IMR-90 (cell line): ENCODE measurements around the gene KCNJ2. TPM values are rescaled to one million over a fixed set of nuclear protein-coding genes. Genes with fewer than 3 reads are reported as not detected.

ENCODE experiments used
- ATAC-seq: fragments of 200-7000 bp; cut with Tn5 transposase; 2 replicates; pipeline ENCODE4 v1.9.1; 2020; ENCODE audit warnings: low read depth, mild to moderate bottlenecking, moderate library complexity
- BruUV-seq: library from RNA; stranded (reverse); fragments of 400-500 nt; replicated peaks from 2 replicates; lab custom pipeline; 2021; lab: Mats Ljungman, UMichigan
- CTCF ChIA-PET: fragments of 300-600 bp; formaldehyde crosslinking; extraction: SDS; loops from one replicate; lab custom pipeline; 2021; ENCODE audit warnings: antibody characterized with exemption; lab: Yijun Ruan, JAX
- POLR2A ChIA-PET: fragments of 300-600 bp; sonication (Branson Sonifier 250); formaldehyde crosslinking; loops from one replicate; lab custom pipeline; 2022; ENCODE audit warnings: antibody characterized with exemption; ENCODE audit not compliant: unreplicated experiment; lab: Charles Lee
- DNase-seq: peaks from one replicate; pipeline ENCODE4 v3.0.0; 2013
- H2AFZ ChIP-seq: replicated peaks from 2 replicates; pipeline ENCODE3; 2013; ENCODE audit warnings: low read length, mild to moderate bottlenecking; ENCODE audit not compliant: poor library complexity
- H2AK5ac ChIP-seq: 2 replicates; pipeline ENCODE4 v1.6.1; 2013; ENCODE audit warnings: low read depth, low read length, inconsistent platforms
- H2AK9ac ChIP-seq: replicated peaks from 2 replicates; pipeline ENCODE3; 2013; ENCODE audit warnings: mild to moderate bottlenecking, low read depth, low read length, moderate library complexity; ENCODE audit not compliant: poor library complexity
- H2BK120ac ChIP-seq: 2 replicates; pipeline ENCODE4 v1.6.1; 2013; ENCODE audit warnings: low read depth, low read length, inconsistent platforms
- H2BK15ac ChIP-seq: 3 replicates; pipeline ENCODE4 v1.6.1; 2013; ENCODE audit warnings: low read depth, low read length, inconsistent platforms
- H2BK20ac ChIP-seq: 2 replicates; pipeline ENCODE4 v1.6.1; 2013; ENCODE audit warnings: low read depth, mild to moderate bottlenecking, inconsistent platforms, low read length, moderate library complexity
- H2BK5ac ChIP-seq: 2 replicates; pipeline ENCODE4 v1.6.1; 2013; ENCODE audit warnings: mild to moderate bottlenecking, low read depth, low read length, inconsistent platforms; ENCODE audit not compliant: poor library complexity, severe bottlenecking
- H3K14ac ChIP-seq: replicated peaks from 2 replicates; pipeline ENCODE4 v1.6.1; 2013; ENCODE audit warnings: low read depth, low read length, inconsistent platforms
- H3K18ac ChIP-seq: 2 replicates; pipeline ENCODE4 v1.6.1; 2013; ENCODE audit warnings: low read depth, low read length, control low read depth
- H3K23ac ChIP-seq: 2 replicates; pipeline ENCODE4 v1.6.1; 2013; ENCODE audit warnings: low read depth, low read length, inconsistent platforms
- H3K27ac ChIP-seq: 2 replicates; pipeline ENCODE4 v1.5.1; 2013; ENCODE audit warnings: mild to moderate bottlenecking, control low read depth, low read length; ENCODE audit not compliant: insufficient read depth
- H3K27me3 ChIP-seq: 2 replicates; pipeline ENCODE4 v1.6.1; 2013; ENCODE audit warnings: low read length; ENCODE audit not compliant: control insufficient read depth, insufficient read depth
- H3K36me3 ChIP-seq: 2 replicates; pipeline ENCODE4 v1.6.1; 2013; ENCODE audit warnings: low read length, mixed read lengths; ENCODE audit not compliant: control insufficient read depth, insufficient read depth
- H3K4ac ChIP-seq: 2 replicates; pipeline ENCODE4 v1.6.1; 2013; ENCODE audit warnings: low read depth, low read length, inconsistent platforms
- H3K4me1 ChIP-seq: 2 replicates; pipeline ENCODE4 v1.6.1; 2013; ENCODE audit warnings: low read length, mixed read lengths; ENCODE audit not compliant: control insufficient read depth, insufficient read depth
- H3K4me2 ChIP-seq: 2 replicates; pipeline ENCODE4 v1.6.1; 2013; ENCODE audit warnings: low read depth, mild to moderate bottlenecking, control low read depth, low read length, moderate library complexity
- H3K4me3 ChIP-seq: 2 replicates; pipeline ENCODE4 v1.5.1; 2013; ENCODE audit warnings: low read depth, mild to moderate bottlenecking, control low read depth, low read length, moderate library complexity; ENCODE audit not compliant: insufficient read depth
- H3K56ac ChIP-seq: 2 replicates; pipeline ENCODE4 v1.6.1; 2013; ENCODE audit warnings: low read length, inconsistent platforms; ENCODE audit not compliant: insufficient read depth; ENCODE audit errors: extremely low read depth
- H3K79me1 ChIP-seq, 2 experiments: 2 replicates each; pipeline ENCODE4 v1.6.1; 2013; ENCODE audit warnings: low read length in 2 of 2, inconsistent platforms in 1 of 2, low read depth in 1 of 2
- H3K9ac ChIP-seq: 2 replicates; pipeline ENCODE4 v1.6.1; 2013; ENCODE audit warnings: low read depth, low read length, control low read depth
- H3K9me1 ChIP-seq: 2 replicates; pipeline ENCODE4 v1.6.1; 2013; ENCODE audit warnings: low read length, inconsistent platforms; ENCODE audit not compliant: insufficient read depth
- H3K9me3 ChIP-seq: 2 replicates; pipeline ENCODE4 v1.6.1; 2013; ENCODE audit warnings: low read length; ENCODE audit not compliant: control insufficient read depth, insufficient read depth
- H4K20me1 ChIP-seq: 2 replicates; pipeline ENCODE4 v1.6.1; 2013; ENCODE audit warnings: low read length, inconsistent platforms; ENCODE audit not compliant: insufficient read depth
- H4K5ac ChIP-seq: 2 replicates; pipeline ENCODE4 v1.6.1; 2013; ENCODE audit warnings: mild to moderate bottlenecking, low read depth, low read length, control low read depth
- H4K8ac ChIP-seq, 2 experiments: 2 replicates each; pipeline ENCODE4 v1.6.1; 2013; ENCODE audit warnings: low read depth in 2 of 2, low read length in 2 of 2, control low read depth in 1 of 2, inconsistent platforms in 1 of 2
- H4K91ac ChIP-seq: 2 replicates; pipeline ENCODE4 v1.6.1; 2013; ENCODE audit warnings: low read depth, low read length, inconsistent platforms; ENCODE audit not compliant: insufficient read depth
- CEBPB ChIP-seq: IDR thresholded peaks from 2 replicates; pipeline ENCODE4 v1.6.1; 2012; ENCODE audit warnings: low read depth, low read length, improper control_type of control experiment
- CHD1 ChIP-seq: IDR thresholded peaks from 2 replicates; pipeline ENCODE4 v1.6.1; 2012; ENCODE audit warnings: low read depth, low read length, improper control_type of control experiment
- ELK1 ChIP-seq: fragments of 150-350 bp; IDR thresholded peaks from 2 replicates; pipeline ENCODE4 v1.6.1; 2016; ENCODE audit warnings: low read depth, mild to moderate bottlenecking, low read length, moderate library complexity, borderline replicate concordance
- FOS ChIP-seq: fragments of 150-350 bp; IDR thresholded peaks from 2 replicates; pipeline ENCODE4 v1.6.1; 2016; ENCODE audit warnings: low read depth, low read length
- MXI1 ChIP-seq: IDR thresholded peaks from 2 replicates; pipeline ENCODE4 v1.6.1; 2012; ENCODE audit warnings: low read depth, mild to moderate bottlenecking, low read length, moderate library complexity, borderline replicate concordance
- whole genome bisulfite sequencing, 2 experiments: methylation state at CpG; one replicate each; pipeline versions ENCODE4 v1.1.5 to v1.1.7; 2013; ENCODE audit warnings: missing lambda C conversion rate in 2 of 2; ENCODE audit not compliant: insufficient read length in 1 of 2; ENCODE audit errors: extremely low coverage in 2 of 2; 5-methylcytosine and 5-hydroxymethylcytosine counted together
- dilution Hi-C: fragments of 300-500 bp; cut with HindIII; formaldehyde crosslinking; loops from one replicate; pipeline ENCODE4 v1.14.3; 2018; ENCODE audit warnings: low sequenced_read_pairs; ENCODE audit not compliant: unreplicated experiment
- in situ Hi-C: fragments of 300-500 bp; cut with MboI; formaldehyde crosslinking; loops from 3 replicates; pipeline ENCODE4 v1.14.3; 2019; ENCODE audit warnings: low sequenced_read_pairs, inconsistent platforms, mixed read lengths
- intact Hi-C: fragments of 100-400 bp; cut with micrococcal nuclease; formaldehyde crosslinking; loops from 2 replicates; pipeline ENCODE4 v1.10.0; 2022
- polyA plus RNA-seq, 3 experiments: library from polyadenylated mRNA; depleted of rRNA; stranded (reverse); fragments of >200 nt; gene quantifications; 2 replicates each; pipeline ENCODE4 v1.2.3, GENCODE V29; 2012; ENCODE audit warnings: low replicate concordance in 1 of 3
- total RNA-seq: library from RNA; depleted of rRNA; stranded (reverse); fragments of >200 nt; gene quantifications from 2 replicates; pipeline ENCODE4 v1.2.3, GENCODE V29; 2012

The KCNJ2 gene
- total and polyA plus RNA-seq, 2 of the 4 experiments (the other 2 are of a cell fraction), result 0.55 to 8.6 TPM

- Histone ChIP-seq H4K91ac (no peak overlapping the region), H2BK20ac (no peak overlapping the region), H3K9me3 (no peaks in the 10 kb centered on the region), H2AK5ac (no peak overlapping the region), H2BK120ac (no peak overlapping the region), H3K27ac (no peak overlapping the region), H2BK15ac (no peak overlapping the region), H3K4ac (no peak overlapping the region), H3K9me1 (no peaks in the 10 kb centered on the region), H3K36me3 (no peaks in the 10 kb centered on the region), H3K18ac (no peak overlapping the region), H3K4me3 (no peak overlapping the region), H4K5ac (no peak overlapping the region), H2AK9ac (no peak overlapping the region), H3K9ac (no peak overlapping the region), H4K20me1 (no peaks in the 10 kb centered on the region), H3K14ac (no peak overlapping the region), H2BK5ac (no peak overlapping the region), H2AFZ (no peak overlapping the region), H3K79me1 (no peaks in the 10 kb centered on the region), H3K4me1 (no peaks in the 10 kb centered on the region), H4K8ac (no peak overlapping the region), H3K27me3 (no peaks in the 10 kb centered on the region), H3K56ac (no peak overlapping the region), H3K23ac (no peak overlapping the region), H3K4me2 (no peak overlapping the region)
- TF ChIP-seq CHD1 (no peak), ELK1 (no peak), CEBPB (no peak), MXI1 (no peak), FOS (no peak)
- dilution Hi-C loops, result no loop called here
- POLR2A ChIA-PET, result no interaction called here
- in situ Hi-C loops, result no loop called here
- CTCF ChIA-PET, result no interaction called here
- ATAC-seq (no peak), DNase-seq (no peak)
- intact Hi-C loops, result no loop called here
- 99% methylated on average over 15 of the region's 23 CpGs; no CpG with 5 or more reads in 1 of the 2 experiments for whole genome bisulfite sequencing, 2 experiments
- no TSS peak for BruUV-seq
These were observed 40.5 kb upstream of the KCNJ2 start for GRCh38 chr17:70128727-70129238.
